ENCODE measurements around the gene OR51G2.

Gene OR51G2

DNA sequence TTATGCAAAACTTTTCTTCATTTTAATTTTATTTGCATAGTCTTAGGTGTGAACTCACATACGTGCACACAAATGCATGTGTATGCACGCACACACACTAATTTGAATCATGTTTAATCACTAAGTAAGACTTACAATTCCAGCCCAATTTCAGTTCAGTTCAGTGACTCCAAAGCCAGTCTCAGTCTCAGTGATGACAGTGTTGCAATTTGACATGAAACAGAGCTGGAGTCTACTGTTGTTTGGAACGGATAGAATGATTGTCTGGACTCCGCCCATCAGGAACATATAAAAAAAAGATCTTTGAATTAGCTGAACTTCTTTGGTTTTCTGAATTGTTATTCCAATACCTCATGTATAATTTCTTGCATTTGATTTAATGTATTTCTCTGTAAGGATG, 55.3 kb downstream of the OR51G2 start:
- no peak for DNase-seq (ENCODE audit: low spot score)

Measured in ecto neural progenitor cell (in vitro differentiated cells).